K562 (cell line): Measurements from ENCODE around the gene RPS6KA2. TPM values are rescaled to one million over a fixed set of nuclear protein-coding genes. Genes with fewer than 3 reads are reported as not detected.

ENCODE experiments used
- ATAC-seq: fragments of 200-7000 bp; cut with Tn5 transposase; 3 replicates; pipeline ENCODE4 v1.9.1; 2020; ENCODE audit warnings: moderate library complexity
- BruUV-seq: library from RNA; stranded (reverse); fragments of 400-500 nt; replicated peaks from 2 replicates; lab custom pipeline; 2021; lab: Mats Ljungman, UMichigan
- CTCF ChIA-PET: fragments of 300-600 bp; formaldehyde crosslinking; extraction: SDS; loops from one replicate; lab custom pipeline; 2021; ENCODE audit warnings: low intra/inter-chr PET ratio; lab: Yijun Ruan, JAX
- POLR2A ChIA-PET: fragments of 300-600, 350-650 bp; sonication (Branson Sonifier 250); formaldehyde crosslinking; extraction: SDS; loops from one replicate; lab custom pipeline; 2021; ENCODE audit warnings: antibody characterized with exemption, inconsistent platforms; lab: Yijun Ruan, JAX
- DNase-seq, 4 experiments: peaks; one replicate each; pipeline versions ENCODE4 v3.0.0 to v3.0.0-alpha.2; 2011 to 2018; ENCODE audit warnings: low spot score in 3 of 4, mixed read lengths in 3 of 4; ENCODE audit errors: extremely low read depth in 1 of 4
- FAIRE-seq: peaks from 2 replicates; lab custom pipeline; 2011; peaks lifted over from hg19 to GRCh38; lab: Jason Lieb, UNC
- H2AFZ ChIP-seq: 2 replicates; pipeline ENCODE4 v1.6.0; 2011; ENCODE audit warnings: low read depth, low read length, control low read depth, inconsistent platforms
- H3K27ac ChIP-seq: fragments of 200-600 bp; 3 replicates; pipeline ENCODE4 v1.8.0; 2011; ENCODE audit warnings: low read depth, mild to moderate bottlenecking, control low read depth, inconsistent platforms, low read length, moderate library complexity, mixed read lengths; ENCODE audit errors: extremely low read depth
- H3K27me3 ChIP-seq, 2 experiments: fragments of 300-600 bp in 1 of 2; 2 replicates in 1 of 2; 3 replicates in 1 of 2; pipeline versions ENCODE4 v1.6.0 to v1.8.0; 2011; ENCODE audit warnings: inconsistent platforms in 2 of 2, low read length in 2 of 2, mild to moderate bottlenecking in 1 of 2, mixed read lengths in 1 of 2, moderate library complexity in 1 of 2; ENCODE audit not compliant: control insufficient read depth in 2 of 2, insufficient read depth in 2 of 2
- H3K36me3 ChIP-seq: fragments of 300-600 bp; 3 replicates; pipeline ENCODE4 v1.8.0; 2011; ENCODE audit warnings: mild to moderate bottlenecking, low read length, inconsistent platforms; ENCODE audit not compliant: control insufficient read depth, insufficient read depth
- H3K4me1 ChIP-seq, 2 experiments: fragments of 200-600 bp in 1 of 2; replicated peaks in 1 of 2; 2 replicates in 1 of 2; 3 replicates in 1 of 2; pipeline versions ENCODE4 v1.5.1 to v1.8.0; 2011; ENCODE audit warnings: inconsistent platforms in 2 of 2, low read length in 2 of 2, mild to moderate bottlenecking in 1 of 2, mixed read lengths in 1 of 2, moderate library complexity in 1 of 2; ENCODE audit not compliant: control insufficient read depth in 2 of 2, insufficient read depth in 2 of 2
- H3K4me2 ChIP-seq: 2 replicates; pipeline ENCODE4 v1.6.1; 2011; ENCODE audit warnings: low read length, control low read depth, inconsistent platforms, mixed read lengths; ENCODE audit not compliant: insufficient read depth
- H3K4me3 ChIP-seq: fragments of 200-600 bp; sonication (generic), shearing (Covaris generic); 2 replicates; pipeline ENCODE4 v1.5.1; 2016; ENCODE audit warnings: control low read depth, inconsistent platforms
- H3K79me2 ChIP-seq: fragments of 200-600 bp; 3 replicates; pipeline ENCODE4 v1.8.0; 2011; ENCODE audit warnings: low read length, inconsistent platforms; ENCODE audit not compliant: control insufficient read depth, insufficient read depth
- H3K9ac ChIP-seq, 2 experiments: 2 replicates each; pipeline versions ENCODE4 v1.6.0 to v1.6.1; 2011; ENCODE audit warnings: low read depth in 2 of 2, low read length in 2 of 2, control low read depth in 1 of 2, inconsistent platforms in 1 of 2, mild to moderate bottlenecking in 1 of 2, mixed read lengths in 1 of 2; ENCODE audit not compliant: insufficient read depth in 1 of 2
- H3K9me1 ChIP-seq: one replicate; pipeline ENCODE4 v1.6.0; 2011; ENCODE audit warnings: inconsistent platforms, mild to moderate bottlenecking, low read length, moderate library complexity; ENCODE audit not compliant: control insufficient read depth, insufficient read depth
- H3K9me3 ChIP-seq: replicated peaks from 2 replicates; pipeline ENCODE4 v1.5.1; 2011; ENCODE audit warnings: low read depth, low read length, inconsistent platforms; ENCODE audit not compliant: control insufficient read depth, insufficient read depth
- H4K20me1 ChIP-seq: replicated peaks from 2 replicates; pipeline ENCODE4 v1.6.1; 2011; ENCODE audit warnings: low read length, inconsistent platforms, mixed read lengths; ENCODE audit not compliant: control insufficient read depth, insufficient read depth
- CCAR2 ChIP-seq: fragments of 200-400 bp; formaldehyde crosslinking; IDR thresholded peaks from 2 replicates; pipeline ENCODE4 v1.6.1; 2017; ENCODE audit warnings: mild to moderate bottlenecking, low read depth, low read length
- PRMT5 ChIP-seq: sonication (generic); formaldehyde crosslinking; IDR thresholded peaks from 2 replicates; pipeline ENCODE4 v1.5.0; 2020; ENCODE audit warnings: missing genetic modification reagents
- RB1 ChIP-seq: fragments of 450-650 bp; IDR thresholded peaks from 2 replicates; pipeline ENCODE4 v1.6.1; 2017; ENCODE audit warnings: low read depth, mild to moderate bottlenecking
- WGBS: fragments of 100-300 bp; shearing (Covaris generic); methylation state at CpG from one replicate; pipeline ENCODE4 v1.1.6; 2016; ENCODE audit warnings: low coverage, mixed read lengths; ENCODE audit not compliant: insufficient coverage; ENCODE audit errors: missing lambda C conversion rate; 5-methylcytosine and 5-hydroxymethylcytosine counted together
- in situ Hi-C: fragments of 300-500 bp; cut with MboI; formaldehyde crosslinking; loops from 4 replicates; pipeline ENCODE4 v1.15.0; 2018; ENCODE audit warnings: inconsistent platforms, mixed read lengths
- intact Hi-C: fragments of 100-400 bp; cut with micrococcal nuclease; formaldehyde crosslinking; loops from 2 replicates; pipeline ENCODE4 v1.14.2; 2022
- polyA plus RNA-seq, 8 experiments: library from polyadenylated mRNA; depleted of rRNA in 4 of 8; stranded (reverse) in 5 of 8; unstranded in 3 of 8; fragments of >200 nt; fragmentation: Nextera tagmentation in 2 of 8; fragmentation: Illumina TruSeq in 1 of 8; extraction: Ambion mirVana in 2 of 8; extraction: Trizol in 1 of 8; gene quantifications; 2 replicates each; pipeline versions ENCODE4 v1.2.1 to v1.2.3, GENCODE V29; 2011 to 2014; ENCODE audit warnings: inconsistent platforms in 1 of 8, missing spikeins in 1 of 8
- total RNA-seq, 7 experiments: library from RNA; depleted of rRNA in 6 of 7; stranded (reverse); fragments of >200 nt in 6 of 7; fragmentation: Illumina TruSeq in 2 of 7; extraction: Trizol in 2 of 7; gene quantifications; 2 replicates each; pipeline versions ENCODE4 v1.2.1 to v1.2.3, GENCODE V29; 2011 to 2021; ENCODE audit warnings: low replicate concordance in 1 of 7
- TF ChIP-seq, protein P1 (sequence below), 2 experiments: IDR thresholded peaks in 1 of 2; conservative IDR thresholded peaks in 1 of 2; 2 replicates each; pipeline ENCODE4 v1.6.1; 2016; ENCODE audit warnings: low read depth in 2 of 2, mild to moderate bottlenecking in 1 of 2, missing compliant biosample characterization in 1 of 2, missing genetic modification characterization in 1 of 2, moderate library complexity in 1 of 2
- TF ChIP-seq, protein P2 (sequence below): fragments of 450-650 bp; formaldehyde crosslinking; IDR thresholded peaks from 2 replicates; pipeline ENCODE4 v1.4.0; 2022; ENCODE audit warnings: missing genetic modification characterization
- TF ChIP-seq, protein P3 (sequence below): fragments of 250-450 bp; sonication (Bioruptor Pico); IDR thresholded peaks from 2 replicates; pipeline ENCODE4 v1.9.0; 2021; ENCODE audit warnings: mild to moderate bottlenecking, inconsistent platforms
- TF ChIP-seq, protein P4 (sequence below): fragments of 450-650 bp; IDR thresholded peaks from 2 replicates; pipeline ENCODE4 v1.6.1; 2016
- TF ChIP-seq, protein P5 (sequence below): fragments of 250-450 bp; sonication (Bioruptor Pico); IDR thresholded peaks from 2 replicates; pipeline ENCODE4 v1.8.0; 2021; ENCODE audit warnings: moderate library complexity, mild to moderate bottlenecking, inconsistent platforms

RPS6KA2 gene
- total and polyA plus RNA-seq, 9 of the 15 experiments (the other 6 are each of a cell fraction or from before 2014, with no cell fraction given) = 0.29 to 1.00 (median 0.53) TPM

DNA sequence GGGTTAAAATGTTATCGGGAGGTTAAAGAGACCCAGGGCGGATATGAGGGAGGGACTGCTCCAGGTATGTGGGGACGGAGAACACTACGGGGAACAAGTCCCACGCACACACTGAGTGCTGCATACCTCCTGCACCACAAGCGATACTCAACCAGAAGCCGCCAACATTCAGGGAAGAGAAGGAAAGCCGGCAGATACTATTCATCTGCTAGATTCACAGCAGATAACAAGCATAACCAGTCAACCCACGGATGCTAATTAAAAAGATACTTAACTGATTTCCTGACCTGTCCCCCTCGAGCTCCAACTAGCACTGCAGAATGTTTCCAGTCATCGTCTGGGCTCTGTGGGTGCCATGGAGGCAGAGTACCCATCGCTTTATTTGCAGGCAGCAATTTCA is 45.1 kb upstream of the RPS6KA2 start (continued):
- no peak for TF ChIP-seq CCAR2
- TF ChIP-seq, all 486 proteins: peak for 0

DNA sequence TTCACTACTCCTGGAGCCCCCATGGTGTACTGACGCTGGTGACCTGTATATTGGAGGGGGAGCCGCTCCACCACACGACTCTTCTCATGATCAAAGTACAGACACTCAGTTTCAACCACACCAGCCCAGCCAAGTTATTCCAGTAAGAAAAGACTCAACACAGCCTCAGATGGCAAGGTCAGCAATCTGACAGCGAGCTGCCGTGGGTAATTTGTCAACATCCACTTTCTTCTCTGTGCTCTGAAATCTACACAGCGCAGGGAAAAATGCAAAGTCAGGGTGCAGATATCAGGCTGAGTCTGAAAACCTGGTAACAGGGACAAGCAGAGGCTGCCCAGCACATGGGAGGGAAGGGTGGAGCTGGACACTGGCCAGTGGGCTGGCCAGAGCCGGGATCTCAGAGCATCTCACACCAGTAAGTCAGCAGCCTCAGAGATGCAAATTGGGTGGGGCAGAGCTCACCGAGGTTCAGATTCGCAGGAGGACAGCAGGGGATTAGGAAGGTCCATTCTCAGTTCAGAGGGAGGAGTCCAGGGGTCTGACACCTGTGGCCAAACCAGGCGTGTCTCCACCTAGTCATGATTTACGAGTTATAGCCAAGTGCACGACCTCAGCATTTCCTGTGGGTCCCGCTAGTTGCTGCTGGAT is 44.5 kb upstream of the RPS6KA2 start:
- no peak overlapping the region for H3K4me3 ChIP-seq
- H3K27ac ChIP-seq = no peak overlapping the region
- H3K9me1 ChIP-seq = no peaks in the 10 kb centered on the region
- H3K4me1 ChIP-seq = no peaks in the 10 kb centered on the region; a peak in 1 of 5 replicates
- no peak for DNase-seq
- no peaks in the 10 kb centered on the region for H3K79me2 ChIP-seq
- ChIA-PET CTCF (no interaction called here), POLR2A (interaction anchor here (1.4 kb wide), 1 partner anchor 26 kb away, joined by 3 read pairs; no protein-coding TSS in a partner anchor)
- peak; percentile 48; the same call in 2 of the 3 replicates for ATAC-seq
- H4K20me1 ChIP-seq = peaks cover 3% of the 10 kb centered on the region; the same call in 1 of the 2 replicates
- intact Hi-C loops (no loop called here), in situ Hi-C loops (no loop called here)
- H3K4me2 ChIP-seq = no peak overlapping the region
- FAIRE-seq = no peak
- no peak overlapping the region for H2AFZ ChIP-seq
- 0% methylated on average over 13 of the region's 13 CpGs for WGBS
- H3K9ac ChIP-seq = no peak overlapping the region
- H3K36me3 ChIP-seq = no peaks in the 10 kb centered on the region
- peaks cover 33 to 74% of the 10 kb centered on the region in 2 experiments for H3K27me3 ChIP-seq
- no peaks in the 10 kb centered on the region for H3K9me3 ChIP-seq
- BruUV-seq = no TSS peak
- no peak for TF ChIP-seq PRMT5 (CRISPR knock-in tag)
- TF ChIP-seq, protein P1, sequence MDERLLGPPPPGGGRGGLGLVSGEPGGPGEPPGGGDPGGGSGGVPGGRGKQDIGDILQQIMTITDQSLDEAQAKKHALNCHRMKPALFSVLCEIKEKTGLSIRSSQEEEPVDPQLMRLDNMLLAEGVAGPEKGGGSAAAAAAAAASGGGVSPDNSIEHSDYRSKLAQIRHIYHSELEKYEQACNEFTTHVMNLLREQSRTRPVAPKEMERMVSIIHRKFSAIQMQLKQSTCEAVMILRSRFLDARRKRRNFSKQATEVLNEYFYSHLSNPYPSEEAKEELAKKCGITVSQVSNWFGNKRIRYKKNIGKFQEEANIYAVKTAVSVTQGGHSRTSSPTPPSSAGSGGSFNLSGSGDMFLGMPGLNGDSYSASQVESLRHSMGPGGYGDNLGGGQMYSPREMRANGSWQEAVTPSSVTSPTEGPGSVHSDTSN (CRISPR knock-in tag; IDR thresholded peaks at IDR 0.05; ENCODE audit: low read depth) = no peak
- TF ChIP-seq, protein P1 (tag; conservative IDR thresholded peaks at IDR 0.05; ENCODE audit: low read depth) = peak; percentile 41; the same call in 1 of the 2 replicates
- TF ChIP-seq, protein P2, sequence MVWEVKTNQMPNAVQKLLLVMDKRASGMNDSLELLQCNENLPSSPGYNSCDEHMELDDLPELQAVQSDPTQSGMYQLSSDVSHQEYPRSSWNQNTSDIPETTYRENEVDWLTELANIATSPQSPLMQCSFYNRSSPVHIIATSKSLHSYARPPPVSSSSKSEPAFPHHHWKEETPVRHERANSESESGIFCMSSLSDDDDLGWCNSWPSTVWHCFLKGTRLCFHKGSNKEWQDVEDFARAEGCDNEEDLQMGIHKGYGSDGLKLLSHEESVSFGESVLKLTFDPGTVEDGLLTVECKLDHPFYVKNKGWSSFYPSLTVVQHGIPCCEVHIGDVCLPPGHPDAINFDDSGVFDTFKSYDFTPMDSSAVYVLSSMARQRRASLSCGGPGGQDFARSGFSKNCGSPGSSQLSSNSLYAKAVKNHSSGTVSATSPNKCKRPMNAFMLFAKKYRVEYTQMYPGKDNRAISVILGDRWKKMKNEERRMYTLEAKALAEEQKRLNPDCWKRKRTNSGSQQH (CRISPR knock-in tag) = no peak
- TF ChIP-seq, protein P3, sequence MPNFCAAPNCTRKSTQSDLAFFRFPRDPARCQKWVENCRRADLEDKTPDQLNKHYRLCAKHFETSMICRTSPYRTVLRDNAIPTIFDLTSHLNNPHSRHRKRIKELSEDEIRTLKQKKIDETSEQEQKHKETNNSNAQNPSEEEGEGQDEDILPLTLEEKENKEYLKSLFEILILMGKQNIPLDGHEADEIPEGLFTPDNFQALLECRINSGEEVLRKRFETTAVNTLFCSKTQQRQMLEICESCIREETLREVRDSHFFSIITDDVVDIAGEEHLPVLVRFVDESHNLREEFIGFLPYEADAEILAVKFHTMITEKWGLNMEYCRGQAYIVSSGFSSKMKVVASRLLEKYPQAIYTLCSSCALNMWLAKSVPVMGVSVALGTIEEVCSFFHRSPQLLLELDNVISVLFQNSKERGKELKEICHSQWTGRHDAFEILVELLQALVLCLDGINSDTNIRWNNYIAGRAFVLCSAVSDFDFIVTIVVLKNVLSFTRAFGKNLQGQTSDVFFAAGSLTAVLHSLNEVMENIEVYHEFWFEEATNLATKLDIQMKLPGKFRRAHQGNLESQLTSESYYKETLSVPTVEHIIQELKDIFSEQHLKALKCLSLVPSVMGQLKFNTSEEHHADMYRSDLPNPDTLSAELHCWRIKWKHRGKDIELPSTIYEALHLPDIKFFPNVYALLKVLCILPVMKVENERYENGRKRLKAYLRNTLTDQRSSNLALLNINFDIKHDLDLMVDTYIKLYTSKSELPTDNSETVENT = no peak
- TF ChIP-seq, protein P4, sequence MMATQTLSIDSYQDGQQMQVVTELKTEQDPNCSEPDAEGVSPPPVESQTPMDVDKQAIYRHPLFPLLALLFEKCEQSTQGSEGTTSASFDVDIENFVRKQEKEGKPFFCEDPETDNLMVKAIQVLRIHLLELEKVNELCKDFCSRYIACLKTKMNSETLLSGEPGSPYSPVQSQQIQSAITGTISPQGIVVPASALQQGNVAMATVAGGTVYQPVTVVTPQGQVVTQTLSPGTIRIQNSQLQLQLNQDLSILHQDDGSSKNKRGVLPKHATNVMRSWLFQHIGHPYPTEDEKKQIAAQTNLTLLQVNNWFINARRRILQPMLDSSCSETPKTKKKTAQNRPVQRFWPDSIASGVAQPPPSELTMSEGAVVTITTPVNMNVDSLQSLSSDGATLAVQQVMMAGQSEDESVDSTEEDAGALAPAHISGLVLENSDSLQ = peak; percentile 41; the same call in 1 of the 2 replicates
- no peak for TF ChIP-seq RB1
- TF ChIP-seq, protein P5, sequence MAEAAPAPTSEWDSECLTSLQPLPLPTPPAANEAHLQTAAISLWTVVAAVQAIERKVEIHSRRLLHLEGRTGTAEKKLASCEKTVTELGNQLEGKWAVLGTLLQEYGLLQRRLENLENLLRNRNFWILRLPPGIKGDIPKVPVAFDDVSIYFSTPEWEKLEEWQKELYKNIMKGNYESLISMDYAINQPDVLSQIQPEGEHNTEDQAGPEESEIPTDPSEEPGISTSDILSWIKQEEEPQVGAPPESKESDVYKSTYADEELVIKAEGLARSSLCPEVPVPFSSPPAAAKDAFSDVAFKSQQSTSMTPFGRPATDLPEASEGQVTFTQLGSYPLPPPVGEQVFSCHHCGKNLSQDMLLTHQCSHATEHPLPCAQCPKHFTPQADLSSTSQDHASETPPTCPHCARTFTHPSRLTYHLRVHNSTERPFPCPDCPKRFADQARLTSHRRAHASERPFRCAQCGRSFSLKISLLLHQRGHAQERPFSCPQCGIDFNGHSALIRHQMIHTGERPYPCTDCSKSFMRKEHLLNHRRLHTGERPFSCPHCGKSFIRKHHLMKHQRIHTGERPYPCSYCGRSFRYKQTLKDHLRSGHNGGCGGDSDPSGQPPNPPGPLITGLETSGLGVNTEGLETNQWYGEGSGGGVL = no peak
